Mesodermal cell (in vitro differentiated cells): ENCODE measurements around the gene HID1. TPM values are rescaled to one million over a fixed set of nuclear protein-coding genes. Genes with fewer than 3 reads are reported as not detected.

ENCODE experiments used
- H3K27ac ChIP-seq: 2 replicates; pipeline ENCODE4 v1.7.0; 2013; ENCODE audit warnings: mild to moderate bottlenecking, low read depth, low read length, moderate library complexity; ENCODE audit not compliant: severe bottlenecking
- H3K36me3 ChIP-seq: 2 replicates; pipeline ENCODE4 v1.7.1; 2013; ENCODE audit warnings: mild to moderate bottlenecking, low read length, moderate library complexity; ENCODE audit not compliant: control insufficient read depth, insufficient read depth
- H3K4me1 ChIP-seq: one replicate; pipeline ENCODE4 v1.7.1; 2013; ENCODE audit warnings: mild to moderate bottlenecking, low read length; ENCODE audit not compliant: insufficient read depth, control insufficient read depth, poor library complexity, severe bottlenecking
- H3K4me3 ChIP-seq: 2 replicates; pipeline ENCODE4 v1.7.0; 2013; ENCODE audit warnings: low read length, control low read depth, mild to moderate bottlenecking; ENCODE audit not compliant: insufficient read depth, poor library complexity, severe bottlenecking; ENCODE audit errors: extremely low read depth
- H3K9me3 ChIP-seq: 2 replicates; pipeline ENCODE4 v1.7.1; 2013; ENCODE audit warnings: mild to moderate bottlenecking, low read length, moderate library complexity; ENCODE audit not compliant: control insufficient read depth
- WGBS, 2 experiments: methylation state at CpG; one replicate each; pipeline ENCODE4 v1.1.5; 2013; ENCODE audit warnings: missing lambda C conversion rate in 2 of 2; ENCODE audit not compliant: insufficient coverage in 2 of 2; 5-methylcytosine and 5-hydroxymethylcytosine counted together
- polyA plus RNA-seq, 2 experiments: library from polyadenylated mRNA; stranded (reverse); fragments of 50-300 nt; gene quantifications; one replicate each; pipeline ENCODE4 v1.2.3, GENCODE V29; 2013

The HID1 gene, protein sequence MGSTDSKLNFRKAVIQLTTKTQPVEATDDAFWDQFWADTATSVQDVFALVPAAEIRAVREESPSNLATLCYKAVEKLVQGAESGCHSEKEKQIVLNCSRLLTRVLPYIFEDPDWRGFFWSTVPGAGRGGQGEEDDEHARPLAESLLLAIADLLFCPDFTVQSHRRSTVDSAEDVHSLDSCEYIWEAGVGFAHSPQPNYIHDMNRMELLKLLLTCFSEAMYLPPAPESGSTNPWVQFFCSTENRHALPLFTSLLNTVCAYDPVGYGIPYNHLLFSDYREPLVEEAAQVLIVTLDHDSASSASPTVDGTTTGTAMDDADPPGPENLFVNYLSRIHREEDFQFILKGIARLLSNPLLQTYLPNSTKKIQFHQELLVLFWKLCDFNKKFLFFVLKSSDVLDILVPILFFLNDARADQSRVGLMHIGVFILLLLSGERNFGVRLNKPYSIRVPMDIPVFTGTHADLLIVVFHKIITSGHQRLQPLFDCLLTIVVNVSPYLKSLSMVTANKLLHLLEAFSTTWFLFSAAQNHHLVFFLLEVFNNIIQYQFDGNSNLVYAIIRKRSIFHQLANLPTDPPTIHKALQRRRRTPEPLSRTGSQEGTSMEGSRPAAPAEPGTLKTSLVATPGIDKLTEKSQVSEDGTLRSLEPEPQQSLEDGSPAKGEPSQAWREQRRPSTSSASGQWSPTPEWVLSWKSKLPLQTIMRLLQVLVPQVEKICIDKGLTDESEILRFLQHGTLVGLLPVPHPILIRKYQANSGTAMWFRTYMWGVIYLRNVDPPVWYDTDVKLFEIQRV
- polyA plus RNA-seq (2013, experiment 1 of 2), result 16.4 TPM
- polyA plus RNA-seq (2013, experiment 2 of 2), result 11.7 TPM

- no peaks in the 10 kb centered on the region for H3K36me3 ChIP-seq
- no peaks in the 10 kb centered on the region for H3K9me3 ChIP-seq
- H3K27ac ChIP-seq, result no peak within 1 kb of the TSS
- peaks cover 4% of the 10 kb centered on the region for H3K4me1 ChIP-seq
- peak within 1 kb of the TSS; percentile 47 for H3K4me3 ChIP-seq
- WGBS, 2 experiments, result 1 to 2% methylated on average over 67 to 73 of the region's 95 CpGs
Observed at GRCh38 chr17:74972107-74972972, at the start of gene HID1. Gene HID1, minus strand, starts transcription at chr17:74972759. Its CDS starts 103 bp downstream, at chr17:74972656.

GRCh38 chr17:75020331-75021110 is 48.0 kb upstream of the HID1 start:
- peaks cover 59% of the 10 kb centered on the region for H3K36me3 ChIP-seq
- H3K4me3 ChIP-seq, result no peak overlapping the region
- 93 to 99% methylated on average over 13 to 17 of the region's 19 CpGs for WGBS, 2 experiments
- H3K27ac ChIP-seq, result no peak overlapping the region
- no peaks in the 10 kb centered on the region for H3K9me3 ChIP-seq
- no peaks in the 10 kb centered on the region for H3K4me1 ChIP-seq

DNA sequence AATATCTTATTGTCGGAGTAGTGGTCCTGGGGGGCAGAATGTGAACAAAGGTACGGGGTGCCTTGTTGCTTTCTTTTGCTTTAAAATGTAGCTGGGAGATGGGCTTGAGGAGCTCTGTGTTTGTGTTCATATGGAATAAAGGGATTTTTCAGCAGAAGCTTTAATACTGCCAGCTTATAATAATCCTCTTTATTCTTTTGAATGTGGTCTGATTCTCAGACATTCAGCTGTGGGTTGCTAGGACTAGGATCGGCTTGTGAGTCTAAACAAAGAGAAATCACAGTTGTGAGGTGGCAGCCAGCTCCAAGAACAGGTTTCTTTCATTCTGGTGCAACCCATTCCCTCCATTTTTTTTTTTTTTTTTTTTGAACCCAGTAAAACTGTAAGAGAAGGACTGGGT is 47.2 kb upstream of the HID1 start:
- 96 to 100% methylated on average over 2 to 3 of the region's 3 CpGs for WGBS, 2 experiments
- Histone ChIP-seq H3K4me1 (no peaks in the 10 kb centered on the region), H3K36me3 (peaks cover 62% of the 10 kb centered on the region), H3K9me3 (no peaks in the 10 kb centered on the region), H3K4me3 (no peak overlapping the region), H3K27ac (no peak overlapping the region)

GRCh38 chr17:75019146-75019545 is 46.6 kb upstream of the HID1 start:
- Histone ChIP-seq H3K9me3 (no peaks in the 10 kb centered on the region), H3K4me3 (no peak overlapping the region), H3K27ac (no peak overlapping the region), H3K36me3 (peaks cover 59% of the 10 kb centered on the region), H3K4me1 (no peaks in the 10 kb centered on the region)
- WGBS, 2 experiments, result 87 to 100% methylated on average over 2 to 3 of the region's 5 CpGs

GRCh38 chr17:75013092-75013559 is 40.6 kb upstream of the HID1 start:
- no peaks in the 10 kb centered on the region for H3K9me3 ChIP-seq
- H3K4me3 ChIP-seq, result peak overlapping the region; percentile 68
- H3K4me1 ChIP-seq, result peaks cover 14% of the 10 kb centered on the region
- WGBS, 2 experiments, result 2% methylated on average over 9 of the region's 10 CpGs
- H3K36me3 ChIP-seq, result peaks cover 18% of the 10 kb centered on the region
- peak overlapping the region; percentile 91 for H3K27ac ChIP-seq

DNA sequence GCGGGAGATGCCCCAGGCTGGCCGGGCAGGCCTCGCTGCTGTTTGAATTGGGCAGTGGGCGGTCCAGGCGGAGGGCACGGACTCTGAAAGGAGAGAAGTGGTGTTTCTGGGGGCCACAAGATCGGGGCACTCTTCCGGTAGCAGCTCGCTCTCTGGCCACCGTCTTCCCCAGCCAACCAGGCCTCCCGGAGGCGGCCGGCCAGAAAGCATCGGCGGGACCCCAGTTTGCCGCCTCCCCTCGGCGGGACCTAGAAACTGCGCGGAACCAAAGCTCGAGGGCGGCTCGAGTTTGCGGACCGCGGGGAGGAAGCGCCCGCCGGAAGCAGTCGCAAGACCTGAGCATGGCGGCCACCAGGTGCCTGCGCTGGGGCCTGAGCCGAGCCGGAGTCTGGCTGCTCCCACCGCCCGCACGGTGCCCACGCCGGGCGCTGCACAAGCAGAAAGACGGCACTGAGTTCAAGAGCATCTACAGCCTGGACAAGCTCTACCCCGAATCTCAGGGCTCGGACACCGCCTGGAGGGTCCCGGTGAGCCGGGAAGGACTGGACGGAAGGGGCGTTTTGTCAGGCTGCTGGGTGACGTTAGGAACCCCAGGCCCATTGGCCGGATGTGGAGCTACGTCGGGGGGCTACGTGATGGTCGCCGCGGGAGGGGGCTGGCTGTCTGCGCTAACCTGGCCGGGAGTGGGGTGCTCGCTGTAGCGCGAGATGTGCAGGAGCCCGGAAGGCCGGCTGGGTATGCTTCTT is 40.0 kb upstream of the HID1 start, which contains the start of gene MRPL58:
MRPL58 (plus strand) TSS at position 325 of the 746 bp plus-strand sequence; CDS start at position 342, 17 bp downstream.
- peaks cover 18% of the 10 kb centered on the region for H3K36me3 ChIP-seq
- H3K4me3 ChIP-seq, result peak within 1 kb of the TSS; percentile 68
- peak within 1 kb of the TSS; percentile 91 for H3K27ac ChIP-seq
- peaks cover 14% of the 10 kb centered on the region for H3K4me1 ChIP-seq
- WGBS, 2 experiments, result 3 to 4% methylated on average over 55 to 63 of the region's 63 CpGs
- H3K9me3 ChIP-seq, result no peaks in the 10 kb centered on the region

DNA sequence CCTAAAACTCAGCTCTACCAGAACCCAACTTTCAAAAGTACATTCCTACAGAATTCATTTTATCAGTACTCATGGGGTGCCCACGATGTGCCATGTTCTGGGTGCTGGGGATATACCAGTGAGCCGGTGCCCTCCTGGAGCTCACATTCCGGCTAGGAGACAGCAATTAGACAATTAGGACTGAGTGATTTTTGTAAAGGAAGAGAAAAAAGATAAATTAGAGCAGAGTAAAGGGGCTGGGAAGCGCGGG is 39.5 kb upstream of the HID1 start:
- 29 to 63% methylated on average over 3 to 5 of the region's 5 CpGs for WGBS, 2 experiments
- peaks cover 18% of the 10 kb centered on the region for H3K36me3 ChIP-seq
- H3K4me3 ChIP-seq, result peak overlapping the region; percentile 68
- peak overlapping the region; percentile 91 for H3K27ac ChIP-seq
- H3K4me1 ChIP-seq, result peaks cover 14% of the 10 kb centered on the region
- no peaks in the 10 kb centered on the region for H3K9me3 ChIP-seq

GRCh38 chr17:75011401-75012095 is 39.0 kb upstream of the HID1 start:
- Histone ChIP-seq H3K4me1 (peaks cover 14% of the 10 kb centered on the region), H3K27ac (peak overlapping the region; percentile 91), H3K4me3 (peak overlapping the region; percentile 68), H3K36me3 (peaks cover 14% of the 10 kb centered on the region), H3K9me3 (no peaks in the 10 kb centered on the region)
- 84 to 89% methylated on average over 9 to 11 of the region's 13 CpGs for WGBS, 2 experiments
